CD14-positive monocyte (primary cell): Measurements from ENCODE around the gene CAPS2. TPM values are rescaled to one million over a fixed set of nuclear protein-coding genes. Genes with fewer than 3 reads are reported as not detected.

Experiments used
- DNase-seq, 3 donors: peaks; one replicate each; pipeline ENCODE4 v3.0.0-alpha.2; 2011 to 2022
- H2AFZ ChIP-seq: 2 replicates; pipeline ENCODE4 v1.6.0; 2012; ENCODE audit warnings: mild to moderate bottlenecking, low read depth, low read length, inconsistent platforms; ENCODE audit not compliant: insufficient read depth, poor library complexity, severe bottlenecking
- H3K27ac ChIP-seq, 2 donors: 1 replicate in 1 of 2; 2 replicates in 1 of 2; pipeline ENCODE4 v1.5.1; 2012 to 2013; ENCODE audit warnings: low read length in 2 of 2, control low read depth in 1 of 2, inconsistent platforms in 1 of 2, low read depth in 1 of 2, mild to moderate bottlenecking in 1 of 2
- H3K27me3 ChIP-seq, 2 donors: one replicate each; pipeline versions ENCODE4 v1.6.0 to v1.6.1; 2011 to 2013; ENCODE audit warnings: low read length in 2 of 2; ENCODE audit not compliant: control insufficient read depth in 2 of 2, insufficient read depth in 2 of 2
- H3K36me3 ChIP-seq, 2 donors: replicated peaks in 1 of 2; 1 replicate in 1 of 2; 2 replicates in 1 of 2; pipeline versions ENCODE4 v1.5.1 to v1.6.1; 2012 to 2013; ENCODE audit warnings: low read length in 2 of 2, control low read depth in 1 of 2, inconsistent platforms in 1 of 2, mild to moderate bottlenecking in 1 of 2; ENCODE audit not compliant: insufficient read depth in 2 of 2, control insufficient read depth in 1 of 2
- H3K4me1 ChIP-seq, 2 donors: 1 replicate in 1 of 2; 2 replicates in 1 of 2; pipeline versions ENCODE4 v1.5.1 to v1.6.1; 2012 to 2013; ENCODE audit warnings: low read length in 2 of 2, control low read depth in 1 of 2, inconsistent platforms in 1 of 2, mild to moderate bottlenecking in 1 of 2, moderate library complexity in 1 of 2; ENCODE audit not compliant: insufficient read depth in 2 of 2, control insufficient read depth in 1 of 2
- H3K4me2 ChIP-seq: replicated peaks from 2 replicates; pipeline ENCODE3; 2012; ENCODE audit warnings: low read length, moderate library complexity, mild to moderate bottlenecking; ENCODE audit not compliant: poor library complexity, severe bottlenecking; ENCODE audit errors: extremely low read depth
- H3K4me3 ChIP-seq, 3 experiments: fragments of 200-600 bp in 1 of 3; sonication (generic) in 1 of 3; replicated peaks in 1 of 3; 1 replicate in 2 of 3; 2 replicates in 1 of 3; pipeline ENCODE4 v1.5.1; 2011 to 2013; ENCODE audit warnings: low read length in 3 of 3, mild to moderate bottlenecking in 3 of 3, control low read depth in 2 of 3, low read depth in 2 of 3, inconsistent platforms in 1 of 3, moderate library complexity in 1 of 3
- H3K79me2 ChIP-seq: 2 replicates; pipeline ENCODE4 v1.6.0; 2012; ENCODE audit warnings: mild to moderate bottlenecking, control low read depth, inconsistent platforms, low read length, moderate library complexity; ENCODE audit not compliant: insufficient read depth
- H3K9ac ChIP-seq: 2 replicates; pipeline ENCODE4 v1.6.0; 2017; ENCODE audit warnings: low read length, mild to moderate bottlenecking; ENCODE audit not compliant: insufficient read depth, poor library complexity, severe bottlenecking
- H3K9me3 ChIP-seq, 2 donors: replicated peaks in 1 of 2; 1 replicate in 1 of 2; 2 replicates in 1 of 2; pipeline versions ENCODE4 v1.5.1 to v1.6.1; 2012 to 2013; ENCODE audit warnings: low read length in 2 of 2, control low read depth in 1 of 2; ENCODE audit not compliant: control insufficient read depth in 1 of 2, insufficient read depth in 1 of 2
- H4K20me1 ChIP-seq: 2 replicates; pipeline ENCODE4 v1.6.0; 2012; ENCODE audit warnings: mild to moderate bottlenecking, low read length, control low read depth, moderate library complexity; ENCODE audit not compliant: insufficient read depth
- H3K27ac Mint-ChIP-seq, 7 donors: one replicate each; pipeline ENCODE4 v1.8.0; 2020; ENCODE audit warnings: mild to moderate bottlenecking in 7 of 7, mixed read lengths in 7 of 7, moderate library complexity in 6 of 7, inconsistent platforms in 2 of 7
- H3K27me3 Mint-ChIP-seq, 3 donors: one replicate each; pipeline ENCODE4 v1.8.0; 2021 to 2022; ENCODE audit warnings: low read depth in 3 of 3, mild to moderate bottlenecking in 3 of 3, mixed read lengths in 3 of 3, moderate library complexity in 3 of 3, inconsistent platforms in 1 of 3
- H3K36me3 Mint-ChIP-seq, 2 donors: one replicate each; pipeline ENCODE4 v1.8.0; 2020; ENCODE audit warnings: mixed read lengths in 2 of 2, inconsistent platforms in 1 of 2, mild to moderate bottlenecking in 1 of 2
- H3K4me1 Mint-ChIP-seq: one replicate; pipeline ENCODE4 v1.8.0; 2020; ENCODE audit warnings: mild to moderate bottlenecking, mixed read lengths
- H3K4me3 Mint-ChIP-seq, 2 donors: one replicate each; pipeline ENCODE4 v1.8.0; 2020; ENCODE audit warnings: mild to moderate bottlenecking in 2 of 2, mixed read lengths in 2 of 2, moderate library complexity in 1 of 2
- H3K9me3 Mint-ChIP-seq, 7 donors: one replicate each; pipeline ENCODE4 v1.8.0; 2020 to 2022; ENCODE audit warnings: mixed read lengths in 7 of 7, mild to moderate bottlenecking in 6 of 7, moderate library complexity in 6 of 7, inconsistent platforms in 2 of 7
- WGBS: methylation state at CpG from one replicate; pipeline ENCODE4 v1.1.5; 2013; ENCODE audit warnings: missing lambda C conversion rate; ENCODE audit not compliant: insufficient coverage; 5-methylcytosine and 5-hydroxymethylcytosine counted together
- intact Hi-C, 2 donors: fragments of 100-400 bp; cut with micrococcal nuclease; formaldehyde crosslinking; loops; one replicate each; pipeline versions ENCODE4 v1.15.0 to v1.15.1; 2023
- polyA plus RNA-seq, 3 donors: library from polyadenylated mRNA; depleted of rRNA in 1 of 3; unstranded in 2 of 3; stranded (reverse) in 1 of 3; fragments of 300-500 nt in 2 of 3; fragments of >200 nt in 1 of 3; fragmentation: Illumina TruSeq in 2 of 3; gene quantifications; 1 replicate in 2 of 3; 2 replicates in 1 of 3; pipeline ENCODE4 v1.2.3, GENCODE V29; 2012 to 2021
- TF ChIP-seq, protein P1 (sequence below): fragments of 200-600 bp; IDR thresholded peaks from one replicate; pipeline ENCODE4 v1.8.0; 2022; ENCODE audit warnings: antibody characterized with exemption, mild to moderate bottlenecking

The CAPS2 gene
- polyA plus RNA-seq, 3 donors, result 0.36 to 0.49 TPM; not detected in 1

DNA sequence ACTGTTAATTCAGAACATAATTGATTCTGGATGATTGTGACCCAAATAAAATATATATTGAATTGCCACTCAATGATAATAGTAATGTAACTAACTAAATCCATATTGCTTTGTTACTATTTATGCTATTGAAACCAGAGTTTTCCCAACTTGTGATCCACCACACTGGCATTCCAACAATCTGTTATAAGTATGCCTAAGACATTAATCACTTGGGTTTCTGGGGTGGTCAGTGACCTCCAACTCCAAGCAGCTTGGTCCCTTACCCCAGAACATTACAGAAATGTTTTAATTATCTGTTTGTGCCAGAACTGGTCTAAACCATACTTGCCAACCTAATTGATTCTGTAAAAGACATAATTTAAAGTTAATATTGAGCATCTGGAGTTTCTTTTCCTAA is 14.6 kb downstream of the CAPS2 start:
- TF ChIP-seq, protein P1, sequence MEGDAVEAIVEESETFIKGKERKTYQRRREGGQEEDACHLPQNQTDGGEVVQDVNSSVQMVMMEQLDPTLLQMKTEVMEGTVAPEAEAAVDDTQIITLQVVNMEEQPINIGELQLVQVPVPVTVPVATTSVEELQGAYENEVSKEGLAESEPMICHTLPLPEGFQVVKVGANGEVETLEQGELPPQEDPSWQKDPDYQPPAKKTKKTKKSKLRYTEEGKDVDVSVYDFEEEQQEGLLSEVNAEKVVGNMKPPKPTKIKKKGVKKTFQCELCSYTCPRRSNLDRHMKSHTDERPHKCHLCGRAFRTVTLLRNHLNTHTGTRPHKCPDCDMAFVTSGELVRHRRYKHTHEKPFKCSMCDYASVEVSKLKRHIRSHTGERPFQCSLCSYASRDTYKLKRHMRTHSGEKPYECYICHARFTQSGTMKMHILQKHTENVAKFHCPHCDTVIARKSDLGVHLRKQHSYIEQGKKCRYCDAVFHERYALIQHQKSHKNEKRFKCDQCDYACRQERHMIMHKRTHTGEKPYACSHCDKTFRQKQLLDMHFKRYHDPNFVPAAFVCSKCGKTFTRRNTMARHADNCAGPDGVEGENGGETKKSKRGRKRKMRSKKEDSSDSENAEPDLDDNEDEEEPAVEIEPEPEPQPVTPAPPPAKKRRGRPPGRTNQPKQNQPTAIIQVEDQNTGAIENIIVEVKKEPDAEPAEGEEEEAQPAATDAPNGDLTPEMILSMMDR, result no peak
- H3K9me3 ChIP-seq, result no peaks in the 10 kb centered on the region
- intact Hi-C loops, result no loop called here
- H3K27me3 Mint-ChIP-seq, result no peaks in the 10 kb centered on the region
- no peaks in the 10 kb centered on the region for H3K36me3 ChIP-seq
- DNase-seq, result no peak
- H3K4me1 ChIP-seq, result no peaks in the 10 kb centered on the region
- H3K27ac ChIP-seq, result no peak overlapping the region
- H3K79me2 ChIP-seq, result no peaks in the 10 kb centered on the region
- no peak overlapping the region for H3K9ac ChIP-seq
- no peaks in the 10 kb centered on the region for H3K36me3 Mint-ChIP-seq
- no peak overlapping the region for H2AFZ ChIP-seq
- H3K9me3 Mint-ChIP-seq, result no peaks in the 10 kb centered on the region
- H3K4me2 ChIP-seq, result no peak overlapping the region
- no peak overlapping the region for H3K4me3 Mint-ChIP-seq
- no peaks in the 10 kb centered on the region for H3K27me3 ChIP-seq
- H3K4me1 Mint-ChIP-seq, result no peaks in the 10 kb centered on the region
- no peaks in the 10 kb centered on the region for H4K20me1 ChIP-seq
- H3K4me3 ChIP-seq, result no peak overlapping the region
- H3K27ac Mint-ChIP-seq, result no peak overlapping the region

DNA sequence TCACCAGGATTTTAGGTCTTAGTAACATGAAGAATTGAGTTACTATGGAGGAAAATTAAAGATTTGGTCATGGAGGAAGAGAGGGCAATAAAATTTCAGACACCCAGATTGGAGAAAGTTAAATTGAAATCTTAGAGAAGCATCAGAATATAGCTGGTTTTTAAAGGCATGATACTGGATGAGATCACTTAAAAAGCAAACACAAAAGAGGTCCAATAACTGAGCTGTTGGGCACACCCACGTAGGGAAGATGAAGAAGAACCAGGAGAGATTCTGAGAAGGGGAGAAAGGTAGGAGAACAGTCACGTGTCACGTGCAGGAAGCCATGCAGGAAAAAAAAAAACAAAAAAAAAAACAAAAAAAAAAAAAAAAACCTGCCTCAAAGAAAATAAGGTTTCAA is 18.8 kb downstream of the CAPS2 start:
- H3K4me2 ChIP-seq, result no peak overlapping the region
- H3K27ac ChIP-seq, result no peak overlapping the region
- intact Hi-C loops, result no loop called here
- Mint-ChIP-seq H3K27ac (no peak overlapping the region), H3K27me3 (no peaks in the 10 kb centered on the region), H3K4me3 (no peak overlapping the region), H3K4me1 (no peaks in the 10 kb centered on the region), H3K9me3 (peaks cover 0 to 3% (median 0%) of the 10 kb centered on the region in 7 donors), H3K36me3 (no peaks in the 10 kb centered on the region)
- H2AFZ ChIP-seq, result no peak overlapping the region
- TF ChIP-seq, protein P1, result no peak
- H3K9ac ChIP-seq, result no peak overlapping the region
- no peaks in the 10 kb centered on the region for H3K36me3 ChIP-seq
- DNase-seq, result no peak
- H3K79me2 ChIP-seq, result no peaks in the 10 kb centered on the region
- no CpG with 5 or more reads among the region's 3 CpGs for WGBS
- H3K4me3 ChIP-seq, result no peak overlapping the region
- no peaks in the 10 kb centered on the region for H4K20me1 ChIP-seq
- no peaks in the 10 kb centered on the region for H3K27me3 ChIP-seq
- no peaks in the 10 kb centered on the region for H3K4me1 ChIP-seq
- H3K9me3 ChIP-seq, result no peaks in the 10 kb centered on the region
